K562 treated with DMSO at 1 percent for 12 hours (cell line): Measurements from ENCODE around the gene SLC45A3. TPM values are rescaled to one million over a fixed set of nuclear protein-coding genes. Genes with fewer than 3 reads are reported as not detected.

Source experiments
- total RNA-seq: library from RNA; unstranded; fragments of 300-600 nt; gene quantifications from 2 replicates; pipeline ENCODE4 v1.2.3, GENCODE V29; 2022; ENCODE audit not compliant: insufficient read depth

SLC45A3 gene
- total RNA-seq, result 2.9 and 6.3 TPM in 2 replicates

DNA sequence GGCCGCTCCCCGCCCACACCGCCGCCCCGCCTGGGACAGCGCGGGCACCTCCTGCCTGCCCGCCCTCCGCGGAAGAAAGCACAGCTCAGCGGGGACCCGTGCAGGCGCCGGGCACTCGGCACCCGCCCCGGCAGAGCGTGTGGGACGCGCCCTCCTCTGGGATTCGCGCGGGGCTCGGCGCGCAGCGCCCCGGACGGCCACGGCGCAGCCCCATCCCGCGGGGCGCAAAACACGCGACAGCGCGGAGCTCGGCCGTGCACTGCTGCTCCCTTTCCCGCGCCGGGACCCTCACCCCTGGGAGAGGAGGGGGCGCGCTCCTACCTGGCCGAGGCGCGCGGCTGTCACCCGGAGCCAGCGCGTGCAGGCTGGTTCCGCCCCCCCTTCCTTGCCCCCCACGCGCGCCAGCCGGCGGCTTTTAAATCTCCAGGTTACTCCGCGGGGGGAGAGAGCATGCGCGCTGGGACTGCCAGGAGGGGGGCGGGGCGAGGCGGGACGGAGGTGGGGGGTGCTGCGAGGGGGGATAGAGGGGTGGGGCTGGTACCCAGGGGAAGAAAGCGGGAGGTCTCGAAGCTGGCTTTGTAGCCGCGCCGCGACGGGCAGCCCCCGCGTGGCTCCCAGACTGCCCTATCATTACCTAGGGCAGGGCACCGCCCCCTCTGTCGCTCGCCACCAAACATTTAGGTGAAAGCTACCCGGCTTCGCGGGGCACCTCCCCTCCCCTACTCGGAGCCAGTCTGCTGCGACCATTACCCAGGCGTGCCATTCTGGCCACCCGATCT is at the start of gene SLC45A3:
TSS of gene SLC45A3 (minus strand) at position 437 of the 779 bp plus-strand sequence. CDS start 15,853 bp downstream, outside the sequence.

DNA sequence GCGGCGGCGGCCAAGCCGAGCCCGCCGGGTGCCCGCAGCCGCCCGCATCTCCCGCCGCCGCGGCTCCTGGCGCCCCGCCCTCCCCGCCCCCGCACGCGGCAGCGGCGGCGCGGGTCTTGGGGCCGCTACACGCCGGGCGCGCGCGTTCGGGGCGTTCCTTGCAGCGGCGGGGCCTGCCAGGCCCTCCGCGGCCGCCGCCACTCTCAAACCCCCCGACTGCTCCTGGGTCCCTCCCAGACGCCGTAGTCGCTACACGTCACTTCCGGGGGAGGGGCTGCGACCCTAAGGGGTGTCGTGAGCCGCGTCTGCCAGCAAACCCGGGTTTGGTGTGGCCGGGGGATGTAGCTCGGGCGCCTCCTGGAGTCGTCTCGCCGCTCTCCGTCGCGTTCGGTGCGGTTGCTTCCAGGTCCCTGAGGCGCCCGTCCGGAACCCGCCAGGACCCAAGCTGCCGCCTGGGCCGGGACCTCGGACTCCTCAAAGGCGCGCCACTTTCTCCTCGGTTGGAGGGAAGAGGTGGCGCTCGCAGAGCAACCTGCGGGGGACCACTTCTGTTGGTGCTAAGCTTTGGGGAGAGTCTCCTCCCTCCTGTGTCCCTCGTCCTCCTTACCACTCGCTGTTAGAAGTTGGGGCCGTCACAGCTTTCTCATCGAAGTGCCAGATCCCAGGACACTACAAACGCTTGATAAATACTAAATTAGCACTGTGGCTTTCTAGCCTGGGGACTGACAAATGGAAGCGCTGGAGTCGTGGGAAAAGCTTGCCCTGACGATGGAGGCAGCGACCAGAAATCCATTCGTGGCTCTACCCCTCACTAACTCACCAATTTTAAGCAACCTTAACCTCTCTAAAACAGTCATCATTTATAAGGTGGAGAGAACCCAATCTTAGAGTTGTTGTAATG is 48.3 kb downstream of the SLC45A3 start, which contains the start of gene ELK4:
TSS of gene ELK4 (minus strand) at position 244 of the 901 bp plus-strand sequence. CDS start 8,129 bp downstream, outside the sequence.

Other genes starting within 250 kb of the SLC45A3 start
- 0.35 and 0.73 TPM in 2 replicates for gene BLACAT1, start 224.5 kb downstream of the SLC45A3 start, total RNA-seq
- gene CDK18, start 175.8 kb downstream of the SLC45A3 start, total RNA-seq, result 0.97 and 2.0 TPM in 2 replicates
- 3.4 and 10.5 TPM in 2 replicates for gene ELK4, start 48.5 kb downstream of the SLC45A3 start, total RNA-seq
- 84.8 and 340 TPM in 2 replicates for gene NUCKS1, start 69.7 kb upstream of the SLC45A3 start, total RNA-seq
- gene RAB29, start 95.0 kb upstream of the SLC45A3 start, total RNA-seq, result 6.1 and 15.7 TPM in 2 replicates
- 2.6 and 12.2 TPM in 2 replicates for gene SLC41A1, start 132.7 kb upstream of the SLC45A3 start, total RNA-seq
- gene PM20D1, start 169.6 kb upstream of the SLC45A3 start, total RNA-seq, result not detected in 2 replicates